H1 (cell line): ENCODE results near the gene ZNF516. TPM values are rescaled to one million over a fixed set of nuclear protein-coding genes. Genes with fewer than 3 reads are reported as not detected.

ENCODE experiments used
- CTCF ChIA-PET: fragments of 300-600 bp; sonication (Branson Sonifier 250); formaldehyde crosslinking; loops from one replicate; lab custom pipeline; 2021; ENCODE audit not compliant: partially characterized antibody; lab: Charles Lee
- POLR2A ChIA-PET: fragments of 300-600 bp; sonication (Branson Sonifier 250); formaldehyde crosslinking; loops from one replicate; lab custom pipeline; 2021; ENCODE audit warnings: inconsistent platforms; ENCODE audit not compliant: partially characterized antibody; lab: Charles Lee
- DNase-seq, 2 experiments: peaks; one replicate each; pipeline versions ENCODE4 v3.0.0 to v3.0.0-alpha.2; 2010 to 2022; ENCODE audit warnings: low spot score in 2 of 2, low read depth in 1 of 2, mixed read lengths in 1 of 2
- FAIRE-seq: peaks from 2 replicates; lab custom pipeline; 2011; peaks lifted over from hg19 to GRCh38; lab: Jason Lieb, UNC
- H2AFZ ChIP-seq: 2 replicates; pipeline ENCODE4 v1.8.1; 2012; ENCODE audit warnings: low read length, inconsistent platforms
- H2AK5ac ChIP-seq: 2 replicates; pipeline ENCODE4 v1.6.1; 2013; ENCODE audit warnings: low read depth, low read length
- H2BK120ac ChIP-seq: replicated peaks from 2 replicates; pipeline ENCODE3; 2013; ENCODE audit warnings: low read depth, low read length, inconsistent platforms
- H2BK12ac ChIP-seq: 2 replicates; pipeline ENCODE4 v1.6.1; 2013; ENCODE audit warnings: low read depth, low read length
- H2BK15ac ChIP-seq: 2 replicates; pipeline ENCODE4 v1.6.1; 2013; ENCODE audit warnings: low read length
- H2BK20ac ChIP-seq: 2 replicates; pipeline ENCODE4 v1.6.1; 2013; ENCODE audit warnings: low read length
- H2BK5ac ChIP-seq: 2 replicates; pipeline ENCODE4 v1.6.1; 2013; ENCODE audit warnings: low read depth, low read length
- H3K14ac ChIP-seq: 2 replicates; pipeline ENCODE4 v1.6.1; 2013; ENCODE audit warnings: inconsistent platforms; ENCODE audit not compliant: insufficient read length
- H3K18ac ChIP-seq: 2 replicates; pipeline ENCODE4 v1.6.1; 2013; ENCODE audit warnings: low read length; ENCODE audit errors: extremely low read depth
- H3K23ac ChIP-seq: 2 replicates; pipeline ENCODE4 v1.6.1; 2013; ENCODE audit warnings: inconsistent platforms; ENCODE audit not compliant: insufficient read length
- H3K23me2 ChIP-seq: 2 replicates; pipeline ENCODE4 v1.6.1; 2013; ENCODE audit warnings: low read depth, low read length
- H3K27ac ChIP-seq: 2 replicates; pipeline ENCODE4 v1.6.1; 2011; ENCODE audit warnings: low read depth, low read length, inconsistent platforms
- H3K27me3 ChIP-seq, 4 experiments: replicated peaks in 1 of 4; 1 replicate in 1 of 4; 2 replicates in 3 of 4; pipeline versions ENCODE4 v1.6.1 to v1.8.1; 2011 to 2013; ENCODE audit warnings: low read length in 3 of 4, mild to moderate bottlenecking in 3 of 4, inconsistent platforms in 2 of 4, mixed read lengths in 2 of 4, moderate library complexity in 1 of 4; ENCODE audit not compliant: control insufficient read depth in 3 of 4, insufficient read depth in 3 of 4; ENCODE audit errors: extremely low read depth in 1 of 4
- H3K36me3 ChIP-seq, 4 experiments: 2 replicates each; pipeline versions ENCODE4 v1.6.1 to v1.8.1; 2011 to 2013; ENCODE audit warnings: mild to moderate bottlenecking in 4 of 4, low read length in 3 of 4, moderate library complexity in 2 of 4, control low read depth in 1 of 4, inconsistent platforms in 1 of 4; ENCODE audit not compliant: insufficient read depth in 4 of 4, control insufficient read depth in 2 of 4
- H3K4ac ChIP-seq: replicated peaks from 2 replicates; pipeline ENCODE3; 2013; ENCODE audit warnings: low read length, low read depth, mixed read lengths, inconsistent platforms; ENCODE audit not compliant: insufficient read length
- H3K4me1 ChIP-seq, 4 experiments: replicated peaks in 1 of 4; 1 replicate in 1 of 4; 2 replicates in 3 of 4; pipeline versions ENCODE4 v1.6.1 to v1.8.1; 2011 to 2013; ENCODE audit warnings: low read length in 3 of 4, inconsistent platforms in 2 of 4, mixed read lengths in 1 of 4; ENCODE audit not compliant: insufficient read depth in 4 of 4, control insufficient read depth in 3 of 4
- H3K4me2 ChIP-seq, 2 experiments: 2 replicates each; pipeline versions ENCODE4 v1.6.1 to v1.8.1; 2011 to 2013; ENCODE audit warnings: low read depth in 2 of 2, low read length in 2 of 2, control low read depth in 1 of 2, inconsistent platforms in 1 of 2, mild to moderate bottlenecking in 1 of 2; ENCODE audit not compliant: insufficient read depth in 1 of 2
- H3K4me3 ChIP-seq, 4 experiments: fragments of 200-600, 300-600 bp in 1 of 4; sonication (generic), shearing (Covaris generic), sonication (Bioruptor Twin) in 1 of 4; 2 replicates each; pipeline versions ENCODE4 v1.5.1 to v1.8.1; 2011 to 2016; ENCODE audit warnings: low read length in 4 of 4, low read depth in 3 of 4, control low read depth in 2 of 4, inconsistent platforms in 2 of 4, mild to moderate bottlenecking in 2 of 4, mixed read lengths in 1 of 4, moderate library complexity in 1 of 4; ENCODE audit not compliant: insufficient read depth in 2 of 4; ENCODE audit errors: extremely low read depth in 1 of 4
- H3K56ac ChIP-seq: replicated peaks from 2 replicates; pipeline ENCODE3; 2013; ENCODE audit warnings: low read depth, mild to moderate bottlenecking, mixed read lengths, low read length, inconsistent platforms; ENCODE audit not compliant: insufficient read length
- H3K79me1 ChIP-seq: 2 replicates; pipeline ENCODE4 v1.6.1; 2013; ENCODE audit warnings: low read depth, low read length, control low read depth
- H3K79me2 ChIP-seq, 2 experiments: 2 replicates each; pipeline versions ENCODE4 v1.6.1 to v1.8.1; 2012 to 2013; ENCODE audit warnings: low read length in 2 of 2, mild to moderate bottlenecking in 2 of 2, inconsistent platforms in 1 of 2; ENCODE audit not compliant: insufficient read depth in 2 of 2, control insufficient read depth in 1 of 2
- H3K9ac ChIP-seq, 4 experiments: replicated peaks in 1 of 4; 1 replicate in 1 of 4; 2 replicates in 3 of 4; pipeline versions ENCODE4 v1.6.1 to v1.8.1; 2011 to 2013; ENCODE audit warnings: low read depth in 3 of 4, low read length in 3 of 4, control low read depth in 2 of 4, mild to moderate bottlenecking in 2 of 4, moderate library complexity in 2 of 4, inconsistent platforms in 1 of 4; ENCODE audit errors: extremely low read depth in 1 of 4
- H3K9me3 ChIP-seq, 2 experiments: 2 replicates each; pipeline versions ENCODE4 v1.6.1 to v1.8.1; 2012 to 2013; ENCODE audit warnings: mild to moderate bottlenecking in 2 of 2, moderate library complexity in 2 of 2, control low read depth in 1 of 2, inconsistent platforms in 1 of 2, low read depth in 1 of 2, low read length in 1 of 2, mixed read lengths in 1 of 2; ENCODE audit not compliant: insufficient read depth in 2 of 2
- H4K20me1 ChIP-seq, 2 experiments: replicated peaks in 1 of 2; 2 replicates each; pipeline versions ENCODE3 to v1.8.1; 2011 to 2013; ENCODE audit warnings: inconsistent platforms in 2 of 2, low read length in 2 of 2, mild to moderate bottlenecking in 1 of 2; ENCODE audit not compliant: insufficient read depth in 2 of 2, control insufficient read depth in 1 of 2
- H4K5ac ChIP-seq: 2 replicates; pipeline ENCODE4 v1.6.1; 2013; ENCODE audit warnings: low read length, low read depth, mixed read lengths, inconsistent platforms; ENCODE audit not compliant: insufficient read length
- H4K8ac ChIP-seq: 2 replicates; pipeline ENCODE4 v1.8.0; 2013; ENCODE audit warnings: mild to moderate bottlenecking, moderate library complexity, low read length, inconsistent platforms; ENCODE audit not compliant: insufficient read depth; ENCODE audit errors: extremely low read depth
- H4K91ac ChIP-seq: replicated peaks from 2 replicates; pipeline ENCODE3; 2013; ENCODE audit warnings: low read length, mixed read lengths, inconsistent platforms; ENCODE audit not compliant: insufficient read length
- CBX5 ChIP-seq: fragments of 300-800, 300-1000 bp; sonication (generic); IDR thresholded peaks from 2 replicates; pipeline ENCODE4 v1.7.1; 2016; ENCODE audit warnings: antibody characterized with exemption, low read length, low read depth
- EGR1 ChIP-seq: IDR thresholded peaks from 2 replicates; pipeline ENCODE4 v1.6.1; 2011; ENCODE audit warnings: low read depth, low read length, borderline replicate concordance
- EZH2 ChIP-seq: fragments of 200-600 bp; sonication (generic); IDR thresholded peaks from 2 replicates; pipeline ENCODE4 v1.7.1; 2012; ENCODE audit warnings: low read depth, mild to moderate bottlenecking, moderate library complexity, low read length, inconsistent platforms; ENCODE audit not compliant: severe bottlenecking
- HDAC6 ChIP-seq: IDR thresholded peaks from one replicate; pipeline ENCODE4 v1.7.1; 2012; ENCODE audit warnings: low read depth, mild to moderate bottlenecking, inconsistent platforms, low read length, moderate library complexity
- KDM1A ChIP-seq: fragments of 200-600, 300-600 bp; sonication (generic); IDR thresholded peaks from 2 replicates; pipeline ENCODE4 v1.7.1; 2016; ENCODE audit warnings: mild to moderate bottlenecking, low read length, borderline replicate concordance
- NANOG ChIP-seq: IDR thresholded peaks from 2 replicates; pipeline ENCODE4 v1.6.1; 2011; ENCODE audit warnings: low read length, low read depth, mild to moderate bottlenecking, inconsistent platforms; ENCODE audit not compliant: insufficient read depth, poor library complexity, severe bottlenecking
- PHF8 ChIP-seq: fragments of 200-600 bp; sonication (generic); conservative IDR thresholded peaks from 2 replicates; pipeline ENCODE4 v1.7.1; 2012; ENCODE audit warnings: low read depth, mild to moderate bottlenecking, inconsistent platforms, low read length, moderate library complexity
- POLR2A ChIP-seq, 2 experiments: IDR thresholded peaks; 1 replicate in 1 of 2; 2 replicates in 1 of 2; pipeline ENCODE4 v1.6.1; 2011; ENCODE audit warnings: low read depth in 2 of 2, low read length in 2 of 2, mild to moderate bottlenecking in 2 of 2; ENCODE audit errors: control extremely low read depth in 1 of 2
- RBBP5 ChIP-seq: IDR thresholded peaks from 2 replicates; pipeline ENCODE4 v1.7.1; 2012; ENCODE audit warnings: low read depth, mild to moderate bottlenecking, inconsistent platforms, low read length, moderate library complexity, borderline replicate concordance
- RXRA ChIP-seq: IDR thresholded peaks from 2 replicates; pipeline ENCODE4 v1.6.1; 2011; ENCODE audit warnings: low read depth, mild to moderate bottlenecking, low read length, moderate library complexity; ENCODE audit not compliant: insufficient read depth
- SP2 ChIP-seq: IDR thresholded peaks from 2 replicates; pipeline ENCODE4 v1.6.1; 2012; ENCODE audit warnings: mild to moderate bottlenecking, low read length, inconsistent platforms
- SUZ12 ChIP-seq: fragments of 200-600 bp; sonication (generic); IDR thresholded peaks from 2 replicates; pipeline ENCODE4 v1.6.1; 2012; ENCODE audit warnings: mild to moderate bottlenecking, inconsistent platforms, low read length, moderate library complexity, mixed read lengths
- WGBS, 2 experiments: shearing (Covaris generic) in 1 of 2; methylation state at CpG; one replicate each; pipeline versions ENCODE4 v1.1.6 to v1.1.7; 2013 to 2015; ENCODE audit warnings: low lambda C conversion rate in 2 of 2, mixed read lengths in 2 of 2, inconsistent platforms in 1 of 2, low coverage in 1 of 2, missing lambda C conversion rate in 1 of 2; ENCODE audit not compliant: insufficient replicate concordance in 2 of 2, insufficient coverage in 1 of 2, insufficient read length in 1 of 2; ENCODE audit errors: extremely low coverage in 1 of 2, missing lambda C conversion rate in 1 of 2; 5-methylcytosine and 5-hydroxymethylcytosine counted together
- polyA plus RNA-seq, 7 experiments: library from polyadenylated mRNA; depleted of rRNA in 3 of 7; stranded (reverse) in 5 of 7; unstranded in 2 of 7; fragments of >200 nt in 5 of 7; fragments of 200-250 nt in 2 of 7; gene quantifications; 1 replicate in 5 of 7; 2 replicates in 1 of 7; 4 replicates in 1 of 7; pipeline versions ENCODE4 v1.2.1 to v1.2.3, GENCODE V29; 2011 to 2013; ENCODE audit warnings: missing spikeins in 2 of 7, mixed read lengths in 2 of 7
- total RNA-seq: library from RNA; stranded (reverse); fragmentation: NEBNext Ultra II Directional; extraction: Animal tissue kit (Norgen Biotek cat#: 25700); gene quantifications from 2 replicates; pipeline ENCODE4 v1.2.1, GENCODE V29; 2021

ZNF516 gene
- total and polyA plus RNA-seq, 2 of the 8 experiments (the other 6 are each of a cell fraction or from before 2014, with no cell fraction given), result 7.3 to 17.0 TPM

DNA sequence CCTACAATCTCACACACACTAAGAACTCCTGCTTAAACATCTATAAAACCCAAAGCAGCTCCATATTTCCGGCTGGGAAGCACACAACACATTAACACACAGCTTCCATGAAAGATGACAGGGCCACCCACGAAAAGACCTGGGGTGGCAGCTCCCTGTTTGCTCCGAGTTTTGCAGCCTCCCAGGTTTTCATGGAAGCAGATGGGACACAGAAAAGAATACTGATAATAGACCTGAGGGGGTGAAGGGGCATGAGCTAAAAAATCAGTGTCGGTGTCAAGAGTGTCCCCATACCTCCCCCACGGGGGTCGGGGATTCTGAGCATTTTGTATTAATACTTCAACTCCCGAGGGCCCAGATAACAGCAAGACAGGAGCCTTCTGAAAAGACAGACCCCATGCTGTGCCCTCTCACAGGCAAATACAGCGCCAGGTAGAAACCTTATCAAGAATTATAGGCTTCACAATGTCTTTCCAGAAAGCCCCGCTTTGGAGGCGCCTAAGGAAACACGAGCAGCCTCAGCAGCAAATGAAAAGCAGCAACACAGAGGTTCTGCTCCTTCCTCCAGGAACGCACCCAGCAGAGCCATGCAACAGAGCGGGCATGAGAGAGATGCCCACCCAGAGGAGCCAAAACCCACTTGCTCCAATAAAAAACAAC, 50.5 kb downstream of the ZNF516 start:
- 82% methylated on average over 13 of the region's 13 CpGs; no CpG with 5 or more reads in 1 of the 2 experiments for WGBS, 2 experiments
- no peak overlapping the region for H3K56ac ChIP-seq
- H3K79me2 ChIP-seq, result peaks cover 0 to 33% of the 10 kb centered on the region in 2 experiments; a peak in 1 of 4 replicates

More for the DNA sequence above, 50.5 kb downstream of the ZNF516 start:
- no peak overlapping the region for H3K23ac ChIP-seq
- no peaks in the 10 kb centered on the region for H3K27me3 ChIP-seq
- H3K27ac ChIP-seq, result no peak overlapping the region
- H3K9ac ChIP-seq, result no peak overlapping the region
- no peak overlapping the region for H4K91ac ChIP-seq
- no peak overlapping the region for H2BK12ac ChIP-seq
- peaks cover 2 to 7% of the 10 kb centered on the region in 2 experiments for H4K20me1 ChIP-seq
- no peak overlapping the region for H4K5ac ChIP-seq
- ChIA-PET POLR2A (no interaction called here), CTCF (interaction anchor here (1.0 to 2.8 kb wide), 5 partner anchors 10 to 37 kb away, joined by 3 to 13 read pairs (median 5); no protein-coding TSS in a partner anchor)
- no peak overlapping the region for H3K18ac ChIP-seq
- peaks cover 8% of the 10 kb centered on the region for H3K79me1 ChIP-seq
- DNase-seq (no peak), FAIRE-seq (no peak)
- H2BK20ac ChIP-seq, result no peak overlapping the region
- no peak overlapping the region for H3K14ac ChIP-seq
- no peak overlapping the region for H2BK5ac ChIP-seq
- peaks cover 0 to 23% (median 8%) of the 10 kb centered on the region in 4 experiments; a peak in 6 of 8 replicates for H3K36me3 ChIP-seq
- H2AK5ac ChIP-seq, result no peak overlapping the region
- H2BK120ac ChIP-seq, result no peak overlapping the region
- H3K23me2 ChIP-seq, result no peaks in the 10 kb centered on the region
- H2BK15ac ChIP-seq, result no peak overlapping the region
- TF ChIP-seq RBBP5 (no peak), SP2 (no peak), POLR2A (IDR thresholded peaks at IDR 0.05; ENCODE audit: control extremely low read depth in 1 of 2, low read depth in 2 of 2, low read length in 2 of 2) (no peak), EZH2 (no peak), PHF8 (no peak), NANOG (no peak), HDAC6 (no peak), EGR1 (no peak), KDM1A (no peak), SUZ12 (no peak), RXRA (no peak), CBX5 (no peak)
- no peaks in the 10 kb centered on the region for H3K9me3 ChIP-seq
- no peak overlapping the region for H3K4me3 ChIP-seq
- no peak overlapping the region for H2AFZ ChIP-seq
- H3K4me1 ChIP-seq, result no peaks in the 10 kb centered on the region; a peak in 2 of 7 replicates
- no peak overlapping the region for H4K8ac ChIP-seq
- H3K4me2 ChIP-seq, result no peak overlapping the region
- no peak overlapping the region for H3K4ac ChIP-seq
